Ovary (tissue), 3 donors: ENCODE measurements around the gene TAC4.

Experiments used
- CTCF ChIP-seq, 3 donors: fragments of 450-650 bp in 2 of 3; fragments of 200-600 bp in 1 of 3; IDR thresholded peaks; one replicate each; pipeline versions ENCODE4 v1.5.1 to v1.8.0; 2016 to 2022; ENCODE audit warnings: antibody characterized with exemption in 3 of 3, mild to moderate bottlenecking in 1 of 3
- EP300 ChIP-seq: sonication (generic); formaldehyde crosslinking; IDR thresholded peaks from one replicate; pipeline ENCODE4 v1.6.1; 2017; ENCODE audit warnings: antibody characterized with exemption
- POLR2A ChIP-seq: fragments of 450-650 bp; IDR thresholded peaks from one replicate; pipeline ENCODE4 v1.6.1; 2017; ENCODE audit warnings: antibody characterized with exemption, mild to moderate bottlenecking, moderate library complexity
- donor health status: DM: no; HTN: no; CAD: no.

- TF ChIP-seq POLR2A (no peak), CTCF (IDR thresholded peaks at IDR 0.05) (no peak), EP300 (no peak)
Observed at GRCh38 chr17:49817993-49818392, 29.9 kb downstream of the TAC4 start.
